Liver (tissue), 9 donors: ENCODE measurements around the gene IL1RL1. TPM values are rescaled to one million over a fixed set of nuclear protein-coding genes. Genes with fewer than 3 reads are reported as not detected.

Experiments
- DNase-seq: peaks from one replicate; pipeline ENCODE4 v3.0.0-alpha.2; 2017; ENCODE audit warnings: low spot score
- H3K27ac ChIP-seq, 2 donors: one replicate each; pipeline ENCODE4 v1.7.0; 2013; ENCODE audit warnings: inconsistent platforms in 2 of 2, low read length in 2 of 2, control low read depth in 1 of 2, low read depth in 1 of 2, mild to moderate bottlenecking in 1 of 2
- H3K27me3 ChIP-seq, 4 donors: one replicate each; pipeline versions ENCODE4 v1.6.1 to v1.7.0; 2013; ENCODE audit warnings: low read length in 3 of 4, inconsistent platforms in 1 of 4, mild to moderate bottlenecking in 1 of 4, moderate library complexity in 1 of 4; ENCODE audit not compliant: control insufficient read depth in 4 of 4, insufficient read depth in 4 of 4
- H3K36me3 ChIP-seq, 4 donors: one replicate each; pipeline versions ENCODE4 v1.6.1 to v1.7.0; 2013; ENCODE audit warnings: low read length in 3 of 4, mild to moderate bottlenecking in 3 of 4, low read depth in 1 of 4, moderate library complexity in 1 of 4; ENCODE audit not compliant: control insufficient read depth in 4 of 4, insufficient read depth in 3 of 4
- H3K4me1 ChIP-seq, 4 donors: one replicate each; pipeline versions ENCODE4 v1.6.1 to v1.7.0; 2013; ENCODE audit warnings: low read length in 3 of 4, mild to moderate bottlenecking in 3 of 4, moderate library complexity in 1 of 4; ENCODE audit not compliant: control insufficient read depth in 4 of 4, insufficient read depth in 4 of 4
- H3K4me3 ChIP-seq, 3 donors: one replicate each; pipeline versions ENCODE4 v1.6.1 to v1.7.0; 2013; ENCODE audit warnings: low read length in 3 of 3, control low read depth in 1 of 3, low read depth in 1 of 3, mild to moderate bottlenecking in 1 of 3
- H3K9ac ChIP-seq, 2 donors: one replicate each; pipeline ENCODE4 v1.7.0; 2013; ENCODE audit warnings: low read length in 2 of 2, mild to moderate bottlenecking in 2 of 2, moderate library complexity in 2 of 2, control low read depth in 1 of 2, low read depth in 1 of 2
- H3K9me3 ChIP-seq, 4 donors: one replicate each; pipeline versions ENCODE4 v1.6.1 to v1.7.0; 2013; ENCODE audit warnings: low read length in 3 of 4; ENCODE audit not compliant: control insufficient read depth in 4 of 4
- ATF3 ChIP-seq: IDR thresholded peaks from 2 replicates; pipeline ENCODE4 v1.6.1; 2016; ENCODE audit warnings: antibody characterized with exemption
- CTCF ChIP-seq: fragments of 150-350 bp; IDR thresholded peaks from 2 replicates; pipeline ENCODE4 v1.5.1; 2017; ENCODE audit warnings: improper control_type of control experiment, low read depth, low read length; ENCODE audit not compliant: missing input control
- FOXA1 ChIP-seq: IDR thresholded peaks from 2 replicates; pipeline ENCODE4 v1.6.1; 2016; ENCODE audit warnings: antibody characterized with exemption
- GABPA ChIP-seq, 2 donors: IDR thresholded peaks in 1 of 2; conservative IDR thresholded peaks in 1 of 2; 2 replicates each; pipeline ENCODE4 v1.6.1; 2016; ENCODE audit warnings: antibody characterized with exemption in 2 of 2, mild to moderate bottlenecking in 1 of 2, moderate library complexity in 1 of 2
- HNF4A ChIP-seq, 2 donors: conservative IDR thresholded peaks; 2 replicates each; pipeline ENCODE4 v1.6.1; 2016; ENCODE audit warnings: antibody characterized with exemption in 2 of 2, mild to moderate bottlenecking in 2 of 2
- JUND ChIP-seq, 2 donors: IDR thresholded peaks; 2 replicates each; pipeline ENCODE4 v1.6.1; 2016; ENCODE audit warnings: antibody characterized with exemption in 2 of 2
- MAX ChIP-seq: IDR thresholded peaks from 2 replicates; pipeline ENCODE4 v1.6.1; 2016; ENCODE audit warnings: antibody characterized with exemption
- NR2F2 ChIP-seq: IDR thresholded peaks from 2 replicates; pipeline ENCODE4 v1.6.1; 2016; ENCODE audit warnings: antibody characterized with exemption
- RXRA ChIP-seq, 2 donors: IDR thresholded peaks; 2 replicates each; pipeline ENCODE4 v1.6.1; 2017 to 2018; ENCODE audit warnings: antibody characterized with exemption in 2 of 2, mild to moderate bottlenecking in 1 of 2
- SP1 ChIP-seq: IDR thresholded peaks from 2 replicates; pipeline ENCODE4 v1.6.1; 2018; ENCODE audit warnings: antibody characterized with exemption, mild to moderate bottlenecking
- TAF1 ChIP-seq: conservative IDR thresholded peaks from 2 replicates; pipeline ENCODE4 v1.6.1; 2016; ENCODE audit warnings: antibody characterized with exemption, mild to moderate bottlenecking
- YY1 ChIP-seq: IDR thresholded peaks from 2 replicates; pipeline ENCODE4 v1.6.1; 2016; ENCODE audit warnings: antibody characterized with exemption, mild to moderate bottlenecking
- ZBTB33 ChIP-seq: IDR thresholded peaks from 2 replicates; pipeline ENCODE4 v1.6.1; 2016; ENCODE audit warnings: antibody characterized with exemption
- WGBS: extraction: QIAGEN DNeasy Blood & Tissue Kit; methylation state at CpG from one replicate; pipeline ENCODE4 v1.1.7; 2013; 5-methylcytosine and 5-hydroxymethylcytosine counted together
- polyA plus RNA-seq, 2 donors: library from polyadenylated mRNA; stranded (reverse) in 1 of 2; unstranded in 1 of 2; fragments of 200-250 nt in 1 of 2; fragments of >200 nt in 1 of 2; fragmentation: Nextera tagmentation in 1 of 2; extraction: Ambion mirVana in 1 of 2; gene quantifications; one replicate each; pipeline versions ENCODE4 v1.2.1 to v1.2.3, GENCODE V29; 2013 to 2015
- total RNA-seq, 2 donors: library from RNA; depleted of rRNA; stranded (reverse); fragments of >200 nt; gene quantifications; one replicate each; pipeline ENCODE4 v1.2.3, GENCODE V29; 2014
- donor health status: healthy.
- donor health status: healthy.
- donor health status: healthy.
- donor health status: healthy.
- donor health status: healthy.

Gene IL1RL1
- total and polyA plus RNA-seq, 4 donors: 0.75 to 6.2 (median 3.2) TPM

GRCh38 chr2:102396012-102396411 is 84.6 kb downstream of the IL1RL1 start:
- H3K9me3 ChIP-seq: no peaks in the 10 kb centered on the region
- no peak overlapping the region for H3K27ac ChIP-seq
- H3K4me3 ChIP-seq: no peak overlapping the region
- TF ChIP-seq MAX (no peak), TAF1 (no peak), JUND (IDR thresholded peaks at IDR 0.05) (no peak), GABPA (IDR thresholded peaks at IDR 0.05 in 1 of 2, conservative IDR thresholded peaks at IDR 0.05 in 1 of 2) (no peak), YY1 (no peak)
- H3K4me1 ChIP-seq: no peaks in the 10 kb centered on the region
- H3K36me3 ChIP-seq: no peaks in the 10 kb centered on the region
- H3K9ac ChIP-seq: no peak overlapping the region
- DNase-seq: no peak
- WGBS: 93% methylated on average over 2 of the region's 2 CpGs
- no peaks in the 10 kb centered on the region for H3K27me3 ChIP-seq

- no peak overlapping the region for H3K4me3 ChIP-seq
- WGBS: 92% methylated on average over 6 of the region's 6 CpGs
- H3K9me3 ChIP-seq: no peaks in the 10 kb centered on the region
- H3K27me3 ChIP-seq: no peaks in the 10 kb centered on the region
- H3K36me3 ChIP-seq: no peaks in the 10 kb centered on the region
- H3K9ac ChIP-seq: no peak overlapping the region
- H3K4me1 ChIP-seq: no peaks in the 10 kb centered on the region
- DNase-seq: no peak
- TF ChIP-seq RXRA (IDR thresholded peaks at IDR 0.05) (no peak), HNF4A (conservative IDR thresholded peaks at IDR 0.05) (no peak), GABPA (IDR thresholded peaks at IDR 0.05 in 1 of 2, conservative IDR thresholded peaks at IDR 0.05 in 1 of 2) (no peak), MAX (no peak), CTCF (no peak), FOXA1 (no peak)
- H3K27ac ChIP-seq: no peak overlapping the region
These were observed 85.8 kb downstream of the IL1RL1 start for GRCh38 chr2:102397209-102397608.

- Histone ChIP-seq H3K36me3 (no peaks in the 10 kb centered on the region), H3K27ac (no peak overlapping the region), H3K4me3 (no peak overlapping the region), H3K9me3 (no peaks in the 10 kb centered on the region), H3K4me1 (no peaks in the 10 kb centered on the region), H3K9ac (no peak overlapping the region), H3K27me3 (no peaks in the 10 kb centered on the region)
- DNase-seq: no peak
- TF ChIP-seq CTCF: no peak
- TF ChIP-seq SP1: no peak
- no peak for TF ChIP-seq YY1
- TF ChIP-seq NR2F2: no peak
- no peak for TF ChIP-seq GABPA (IDR thresholded peaks at IDR 0.05 in 1 of 2, conservative IDR thresholded peaks at IDR 0.05 in 1 of 2)
- no peak for TF ChIP-seq MAX
- no peak for TF ChIP-seq ATF3
- TF ChIP-seq ZBTB33: no peak
- no peak for TF ChIP-seq HNF4A (conservative IDR thresholded peaks at IDR 0.05)
- 94% methylated on average over 7 of the region's 7 CpGs for WGBS
These were observed 88.3 kb downstream of the IL1RL1 start for GRCh38 chr2:102399499-102400141.
